22Rv1 (cell line): ENCODE measurements around the gene EPB41.

Source experiments
- H3K27ac ChIP-seq: fragments of 450-650 bp; 2 replicates; pipeline ENCODE4 v1.5.1; 2017
- CTCF ChIP-seq: fragments of 450-650 bp; IDR thresholded peaks from 2 replicates; pipeline ENCODE4 v1.5.1; 2017; ENCODE audit warnings: mild to moderate bottlenecking
- ZFX ChIP-seq: fragments of 450-650 bp; IDR thresholded peaks from 2 replicates; pipeline ENCODE4 v1.6.1; 2017; ENCODE audit warnings: antibody characterized with exemption, borderline replicate concordance

The EPB41 gene

GRCh38 chr1:28877132-28877781 is 37.1 kb upstream of the EPB41 start:
- H3K27ac ChIP-seq: no peak overlapping the region
- peak; percentile 88 for TF ChIP-seq CTCF
- no peak for TF ChIP-seq ZFX

- TF ChIP-seq ZFX (no peak), CTCF (no peak)
- H3K27ac ChIP-seq: no peak overlapping the region
Measured at GRCh38 chr1:28878796-28879195, 35.6 kb upstream of the EPB41 start.

DNA sequence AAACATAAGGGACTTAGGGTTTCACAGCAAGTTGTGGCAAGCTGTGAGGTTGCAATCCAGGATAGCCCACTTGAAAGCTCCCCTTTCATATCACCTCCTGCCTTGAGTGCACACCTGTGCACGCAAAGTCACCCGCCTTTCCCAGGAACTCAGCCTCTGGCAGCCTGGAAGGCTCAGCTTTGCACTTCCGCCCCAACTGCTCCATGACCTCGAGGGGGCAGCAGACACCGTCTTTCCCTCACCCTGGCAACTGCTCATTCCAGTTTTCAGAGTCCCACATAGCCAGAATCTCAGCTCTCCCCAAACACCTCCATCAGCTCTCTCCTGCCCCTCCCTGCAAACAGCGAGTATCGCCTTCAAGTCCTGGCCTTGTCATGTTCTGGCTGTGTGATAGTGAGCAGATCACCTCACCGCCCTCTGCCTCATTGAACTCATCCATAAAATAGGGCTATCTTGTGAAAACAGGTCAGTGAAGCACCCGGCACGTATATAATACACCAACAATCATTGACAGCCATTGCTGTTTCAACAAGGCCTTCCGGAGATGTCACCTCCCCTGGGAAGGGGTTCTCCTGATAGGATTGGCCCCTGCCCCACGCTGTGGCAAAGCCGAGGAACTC is 32.2 kb upstream of the EPB41 start:
- no peak overlapping the region for H3K27ac ChIP-seq
- TF ChIP-seq CTCF: peak; percentile 89
- no peak for TF ChIP-seq ZFX

GRCh38 chr1:28883242-28883616 is 31.1 kb upstream of the EPB41 start:
- H3K27ac ChIP-seq: no peak overlapping the region
- no peak for TF ChIP-seq CTCF

- peak overlapping the region; percentile 44 for H3K27ac ChIP-seq
- TF ChIP-seq ZFX (no peak), CTCF (no peak)
Measured at GRCh38 chr1:28885472-28885877, 28.9 kb upstream of the EPB41 start.

GRCh38 chr1:28885977-28886730 is 28.2 kb upstream of the EPB41 start:
- TF ChIP-seq ZFX (no peak), CTCF (no peak)
- peak overlapping the region; percentile 44 for H3K27ac ChIP-seq

DNA sequence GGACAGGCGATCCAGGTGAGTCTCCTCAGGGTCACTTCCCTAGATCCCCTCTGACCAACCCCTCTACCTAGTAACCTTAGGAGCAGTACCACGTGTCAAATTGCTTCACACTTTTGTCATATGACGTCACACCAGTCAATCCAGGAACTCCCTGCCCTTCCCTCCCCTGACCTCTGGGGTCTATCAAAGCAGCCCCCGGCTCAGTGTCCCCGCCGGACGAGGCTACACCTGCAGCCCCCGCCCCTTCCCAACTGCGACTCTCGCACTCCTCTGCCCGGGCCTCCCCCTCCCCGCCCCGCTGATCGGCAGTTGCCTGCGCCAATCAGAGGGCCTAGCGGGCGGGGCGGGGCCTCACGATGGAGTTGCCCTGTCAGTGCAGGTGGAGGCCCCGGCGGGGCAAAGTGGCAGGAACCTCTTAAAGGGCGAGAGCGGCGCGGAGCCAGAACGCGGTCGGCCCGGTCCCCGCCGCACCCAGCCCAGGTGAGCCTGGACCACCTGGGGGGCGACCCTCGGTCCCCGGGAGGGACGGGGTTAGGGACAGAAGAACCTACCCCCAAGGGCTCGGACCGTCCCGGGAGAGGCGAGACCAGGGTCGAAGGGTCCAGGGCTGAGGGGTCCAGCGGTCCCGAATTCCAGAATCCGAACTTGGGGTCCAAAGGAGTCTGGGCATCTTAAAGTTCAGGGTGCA is 27.5 kb upstream of the EPB41 start:
- peak overlapping the region; percentile 44 for H3K27ac ChIP-seq
- TF ChIP-seq CTCF: no peak
- TF ChIP-seq ZFX: no peak
